Chondrocyte (in vitro differentiated cells): Measurements from ENCODE around the gene PEX11A. TPM values are rescaled to one million over a fixed set of nuclear protein-coding genes. Genes with fewer than 3 reads are reported as not detected.

Source experiments
- DNase-seq: peaks from one replicate; pipeline ENCODE4 v3.0.0; 2021; ENCODE audit warnings: mixed read lengths, low spot score
- H3K27ac Mint-ChIP-seq: one replicate; pipeline ENCODE4 v1.8.0; 2021; ENCODE audit warnings: mild to moderate bottlenecking, moderate library complexity, mixed read lengths; ENCODE audit not compliant: unreplicated experiment
- H3K27me3 Mint-ChIP-seq: 2 replicates; pipeline ENCODE4 v1.8.0; 2021; ENCODE audit warnings: low read depth, mixed read lengths
- H3K36me3 Mint-ChIP-seq: 2 replicates; pipeline ENCODE4 v1.8.0; 2021; ENCODE audit warnings: low read depth, mixed read lengths
- H3K4me1 Mint-ChIP-seq: 2 replicates; pipeline ENCODE4 v1.8.0; 2021; ENCODE audit warnings: low read depth, mild to moderate bottlenecking, mixed read lengths
- H3K4me3 Mint-ChIP-seq: one replicate; pipeline ENCODE4 v1.8.0; 2021; ENCODE audit warnings: mild to moderate bottlenecking, moderate library complexity, mixed read lengths; ENCODE audit not compliant: unreplicated experiment
- H3K9me3 Mint-ChIP-seq: 2 replicates; pipeline ENCODE4 v1.8.0; 2021; ENCODE audit warnings: low read depth, mixed read lengths
- CTCF ChIP-seq: fragments of 200-600 bp; sonication (generic); IDR thresholded peaks from 2 replicates; pipeline ENCODE4 v1.5.0; 2021; ENCODE audit warnings: antibody characterized with exemption, mild to moderate bottlenecking, moderate library complexity
- total RNA-seq: library from RNA; stranded (reverse); gene quantifications from 3 replicates; pipeline ENCODE4 v1.2.1, GENCODE V29; 2021

PEX11A gene
- total RNA-seq, 1 donor from 2014 or later: 3.0 TPM

GRCh38 chr15:89672221-89673164 lies 18.1 kb downstream of the PEX11A start:
- no peak for DNase-seq
- no peak for TF ChIP-seq CTCF
- Mint-ChIP-seq H3K27me3 (no peaks in the 10 kb centered on the region), H3K4me1 (peaks cover 16% of the 10 kb centered on the region), H3K36me3 (no peaks in the 10 kb centered on the region), H3K27ac (peak overlapping the region; percentile 61), H3K9me3 (no peaks in the 10 kb centered on the region), H3K4me3 (no peak overlapping the region)

GRCh38 chr15:89671687-89672086 lies 18.9 kb downstream of the PEX11A start:
- Mint-ChIP-seq H3K9me3 (no peaks in the 10 kb centered on the region), H3K4me1 (peaks cover 16% of the 10 kb centered on the region), H3K27me3 (no peaks in the 10 kb centered on the region), H3K36me3 (no peaks in the 10 kb centered on the region), H3K4me3 (no peak overlapping the region), H3K27ac (no peak overlapping the region)
- DNase-seq: no peak
- TF ChIP-seq CTCF: no peak

GRCh38 chr15:89670971-89671560 lies 19.5 kb downstream of the PEX11A start:
- Mint-ChIP-seq H3K9me3 (no peaks in the 10 kb centered on the region), H3K4me3 (no peak overlapping the region), H3K27ac (no peak overlapping the region), H3K36me3 (no peaks in the 10 kb centered on the region), H3K4me1 (peaks cover 16% of the 10 kb centered on the region), H3K27me3 (no peaks in the 10 kb centered on the region)
- TF ChIP-seq CTCF: no peak
- DNase-seq: no peak

GRCh38 chr15:89669941-89670340 lies 20.6 kb downstream of the PEX11A start:
- no peaks in the 10 kb centered on the region for H3K9me3 Mint-ChIP-seq
- no peaks in the 10 kb centered on the region for H3K36me3 Mint-ChIP-seq
- no peak for TF ChIP-seq CTCF
- no peak overlapping the region for H3K4me3 Mint-ChIP-seq
- DNase-seq: no peak
- H3K27ac Mint-ChIP-seq: no peak overlapping the region
- peaks cover 19% of the 10 kb centered on the region for H3K4me1 Mint-ChIP-seq
- H3K27me3 Mint-ChIP-seq: no peaks in the 10 kb centered on the region

GRCh38 chr15:89669309-89669865 lies 21.2 kb downstream of the PEX11A start:
- H3K9me3 Mint-ChIP-seq: no peaks in the 10 kb centered on the region
- no peak overlapping the region for H3K4me3 Mint-ChIP-seq
- no peak for DNase-seq
- H3K36me3 Mint-ChIP-seq: no peaks in the 10 kb centered on the region
- TF ChIP-seq CTCF: no peak
- no peak overlapping the region for H3K27ac Mint-ChIP-seq
- no peaks in the 10 kb centered on the region for H3K27me3 Mint-ChIP-seq
- peaks cover 23% of the 10 kb centered on the region for H3K4me1 Mint-ChIP-seq
